ENCODE data around the gene FUCA2. TPM values are rescaled to one million over a fixed set of nuclear protein-coding genes. Genes with fewer than 3 reads are reported as not detected.
"Not testable (repeated sequence)": the region's sequence is repeated elsewhere in the genome, so short reads cannot be mapped to it uniquely, and the experiment has no call there.

The FUCA2 gene
- polyA plus RNA-seq, 1 of the 3 experiments (the other 2 are of a cell fraction): 37.6 TPM

DNA sequence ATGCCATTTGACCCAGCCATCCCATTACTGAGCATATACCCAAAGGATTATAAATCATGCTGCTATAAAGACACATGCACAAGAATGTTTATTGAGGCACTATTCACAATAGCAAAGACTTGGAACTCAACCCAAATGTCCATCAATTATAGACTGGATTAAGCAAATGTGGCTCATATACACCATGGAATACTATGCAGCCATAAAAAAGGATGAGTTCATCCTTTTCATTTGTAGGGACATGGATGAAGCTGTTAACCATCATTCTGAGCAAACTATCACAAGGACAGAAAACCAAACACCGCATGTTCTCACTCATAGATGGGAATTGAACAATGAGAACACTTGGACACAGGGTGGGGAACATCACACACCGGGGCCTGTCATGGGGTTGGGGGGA is 63.7 kb downstream of the FUCA2 start:
- not testable (repeated sequence) for H3K4me1 ChIP-seq (ENCODE audit: control insufficient read depth in 1 of 2, insufficient read depth in 2 of 2, low read depth in 1 of 2, low read length in 1 of 2); H3K36me3 ChIP-seq (replicated peaks in 1 of 2; ENCODE audit: control insufficient read depth in 1 of 2, insufficient read depth in 2 of 2, low read length in 1 of 2); H3K4me2 ChIP-seq; H3K27ac ChIP-seq (ENCODE audit: low read depth in 2 of 2, low read length in 1 of 2); H3K9me3 ChIP-seq; H3K27me3 ChIP-seq (ENCODE audit: insufficient read depth); H4K20me1 ChIP-seq (ENCODE audit: insufficient read depth); H3K9me2 ChIP-seq; H3K4me3 ChIP-seq (ENCODE audit: low read depth in 2 of 2, low read length in 1 of 2); H3F3A ChIP-seq (replicated peaks; ENCODE audit: insufficient read depth); DNase-seq; H2AFZ ChIP-seq (ENCODE audit: low read depth); H3K9ac ChIP-seq
- CTCF ChIA-PET: interaction anchor here (1.8 kb wide), 1 partner anchor 21 kb away, joined by 5 read pairs; no protein-coding TSS in a partner anchor
- 98% methylated on average over 2 of the region's 2 CpGs for WGBS (ENCODE audit: low lambda C conversion rate)
- H3K79me2 ChIP-seq (ENCODE audit: insufficient read depth): peaks cover 35% of the 10 kb centered on the region
- POLR2A ChIA-PET: interaction anchor here (0.5 kb wide), 1 partner anchor 642 kb away, joined by 3 read pairs; no protein-coding TSS in a partner anchor

Small RNA genes lying within 50 kb of the gene (small RNA-seq; reads per million reads assigned to genes)
- gene RNA5SP221: 0.11 to 26.0 (median 0.58) reads per million in 7 experiments

Other genes starting within 250 kb of the FUCA2 start
- gene ADAT2, start 61.0 kb downstream of the FUCA2 start, polyA plus RNA-seq (2012; rRNA removed): 5.4 and 9.2 TPM in 2 replicates
- 14.1 and 14.5 TPM in 2 replicates for gene PEX3, start 60.9 kb downstream of the FUCA2 start, polyA plus RNA-seq (2012; rRNA removed)
- gene PHACTR2, start 166.2 kb upstream of the FUCA2 start, polyA plus RNA-seq (2012; rRNA removed): 5.0 and 8.6 TPM in 2 replicates

Data from SK-N-SH (cell line).